Measurements from ENCODE around the gene FBXO30. TPM values are rescaled to one million over a fixed set of nuclear protein-coding genes. Genes with fewer than 3 reads are reported as not detected.

FBXO30 gene
- polyA plus RNA-seq, 1 donor: 13.0 TPM

DNA sequence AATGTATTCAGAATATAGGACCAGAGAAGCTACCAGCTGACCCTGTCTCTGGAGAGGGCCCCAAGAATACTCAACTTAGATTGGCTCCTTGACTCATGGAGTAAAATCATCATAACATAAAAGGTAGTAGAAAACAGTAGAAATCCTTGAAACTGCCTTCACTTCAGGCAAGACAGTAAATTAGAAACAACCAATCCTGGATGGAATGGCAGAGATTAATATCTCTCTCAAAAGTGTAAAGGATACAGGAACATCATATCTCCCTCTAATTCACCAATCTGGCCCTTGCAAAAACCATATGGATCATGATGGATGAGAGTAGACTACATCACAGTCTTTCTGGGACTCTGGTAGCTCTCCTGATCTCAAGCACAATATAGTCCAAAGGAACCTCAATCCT, 58.9 kb downstream of the FBXO30 start:
- no peak for DNase-seq

GRCh38 chr6:145752638-145753037, 62.0 kb downstream of the FBXO30 start:
- DNase-seq: no peak

DNA sequence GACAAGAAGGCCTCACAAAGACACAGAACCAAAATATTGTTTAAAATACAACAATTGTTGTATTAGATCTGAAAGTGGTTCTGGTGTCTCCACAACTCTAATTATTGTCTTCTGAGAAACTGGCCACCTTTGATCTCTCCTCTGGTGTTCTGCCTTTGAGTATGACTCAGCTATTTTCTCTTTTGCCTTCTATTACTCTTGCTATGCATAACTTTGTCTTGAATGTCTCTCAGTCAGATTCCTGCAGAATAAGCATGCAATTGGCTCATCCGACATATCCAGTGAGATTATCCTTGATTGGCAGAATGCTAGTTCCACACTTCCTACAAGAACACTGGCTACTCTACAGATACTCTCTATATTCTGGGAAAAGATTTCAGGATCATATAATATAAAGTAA, 65.0 kb downstream of the FBXO30 start:
- DNase-seq: no peak

- no peak for DNase-seq
Measured at GRCh38 chr6:145745861-145746260, 68.7 kb downstream of the FBXO30 start.

- no peak for DNase-seq
Measured at GRCh38 chr6:145744619-145745018, 70.0 kb downstream of the FBXO30 start.

Other genes with a start within 250 kb of the FBXO30 start
- gene EPM2A, start 79.3 kb downstream of the FBXO30 start, polyA plus RNA-seq (ENCODE audit: insufficient read length): 16.6 TPM
- gene SHPRH, start 149.6 kb upstream of the FBXO30 start, polyA plus RNA-seq (ENCODE audit: insufficient read length): 28.0 TPM
- gene GRM1, start 214.3 kb upstream of the FBXO30 start, polyA plus RNA-seq (ENCODE audit: insufficient read length): 0.18 TPM